ENCODE measurements around the gene SLC6A3.
A peak's percentile ranks its signal among the peaks of the same experiment; 100 is the strongest.

SLC6A3 gene

DNA sequence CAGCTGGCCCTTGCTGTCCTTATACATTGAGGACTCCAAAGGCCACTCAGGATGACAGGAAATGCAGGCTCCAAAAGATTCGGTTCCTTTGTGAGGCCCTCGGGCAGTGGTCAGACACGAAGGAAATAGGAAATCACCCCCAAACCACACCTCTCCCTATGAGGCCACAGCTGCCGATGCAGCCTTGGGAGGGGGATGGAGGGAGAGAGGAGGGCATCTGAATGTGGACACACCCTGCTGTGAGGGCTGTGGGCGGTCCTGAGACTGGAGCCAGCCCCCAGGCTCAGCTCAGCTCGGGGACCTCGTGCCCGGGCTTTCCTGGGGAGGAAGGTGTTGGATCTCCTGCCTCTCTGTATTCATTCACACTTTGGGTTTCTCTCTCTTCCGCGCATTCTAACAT is 97.7 kb downstream of the SLC6A3 start:
- H3K9me3 Mint-ChIP-seq: no peaks in the 10 kb centered on the region
- no peak overlapping the region for H3K27ac Mint-ChIP-seq
- H3K27me3 Mint-ChIP-seq: peaks cover 8% of the 10 kb centered on the region
- H3K4me1 Mint-ChIP-seq (ENCODE audit: low read depth): peaks cover 24% of the 10 kb centered on the region
- intact Hi-C loops (cut with micrococcal nuclease): no loop called here
- no peak overlapping the region for H3K4me3 Mint-ChIP-seq
- peaks cover 17% of the 10 kb centered on the region for H3K36me3 Mint-ChIP-seq (ENCODE audit: low read depth)

DNA sequence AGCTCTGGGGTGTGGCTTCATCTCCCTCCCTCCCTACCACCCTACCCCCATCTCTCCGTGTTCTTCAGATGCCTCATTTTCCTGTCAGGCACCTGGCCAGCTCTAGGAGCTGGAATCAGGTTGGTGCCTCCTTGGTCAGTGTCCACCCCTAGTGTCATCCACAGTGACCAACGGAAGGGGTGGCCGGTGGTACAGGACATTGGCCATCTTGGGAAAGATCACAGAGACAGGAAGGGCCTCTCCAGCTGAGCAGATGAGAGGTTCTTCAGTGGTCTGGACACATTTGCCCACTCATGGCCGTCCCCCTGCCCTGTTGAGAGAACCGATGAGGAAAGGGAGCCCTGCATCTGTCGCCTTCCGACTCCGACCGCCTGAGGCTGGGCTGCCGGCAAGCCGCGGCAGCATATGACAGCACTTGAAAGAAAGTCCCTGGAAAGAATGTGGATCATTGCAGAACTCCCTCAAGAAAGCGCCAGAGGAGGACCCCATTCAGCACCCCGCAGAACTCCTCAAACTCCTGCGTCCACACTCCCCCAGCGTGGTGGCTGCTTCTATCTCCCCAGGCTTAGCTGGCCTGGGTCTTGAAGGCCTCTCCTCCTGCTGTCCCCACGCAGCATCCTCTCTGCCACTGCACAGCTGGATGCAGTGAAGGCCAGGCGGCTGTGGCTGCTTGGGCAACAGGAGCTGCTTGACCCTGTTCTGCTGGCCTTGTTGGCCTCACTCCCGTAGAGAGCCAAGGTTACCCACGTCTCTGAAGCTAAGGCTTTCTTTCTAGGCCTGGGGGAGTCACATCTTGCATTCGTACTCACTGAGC is 98.4 kb downstream of the SLC6A3 start:
- Mint-ChIP-seq H3K27ac (peak overlapping the region; percentile 77), H3K4me1 (ENCODE audit: low read depth) (peaks cover 24% of the 10 kb centered on the region), H3K4me3 (no peak overlapping the region), H3K9me3 (no peaks in the 10 kb centered on the region), H3K27me3 (peaks cover 5% of the 10 kb centered on the region), H3K36me3 (ENCODE audit: low read depth) (peaks cover 25% of the 10 kb centered on the region)
- intact Hi-C loops (cut with micrococcal nuclease): no loop called here

DNA sequence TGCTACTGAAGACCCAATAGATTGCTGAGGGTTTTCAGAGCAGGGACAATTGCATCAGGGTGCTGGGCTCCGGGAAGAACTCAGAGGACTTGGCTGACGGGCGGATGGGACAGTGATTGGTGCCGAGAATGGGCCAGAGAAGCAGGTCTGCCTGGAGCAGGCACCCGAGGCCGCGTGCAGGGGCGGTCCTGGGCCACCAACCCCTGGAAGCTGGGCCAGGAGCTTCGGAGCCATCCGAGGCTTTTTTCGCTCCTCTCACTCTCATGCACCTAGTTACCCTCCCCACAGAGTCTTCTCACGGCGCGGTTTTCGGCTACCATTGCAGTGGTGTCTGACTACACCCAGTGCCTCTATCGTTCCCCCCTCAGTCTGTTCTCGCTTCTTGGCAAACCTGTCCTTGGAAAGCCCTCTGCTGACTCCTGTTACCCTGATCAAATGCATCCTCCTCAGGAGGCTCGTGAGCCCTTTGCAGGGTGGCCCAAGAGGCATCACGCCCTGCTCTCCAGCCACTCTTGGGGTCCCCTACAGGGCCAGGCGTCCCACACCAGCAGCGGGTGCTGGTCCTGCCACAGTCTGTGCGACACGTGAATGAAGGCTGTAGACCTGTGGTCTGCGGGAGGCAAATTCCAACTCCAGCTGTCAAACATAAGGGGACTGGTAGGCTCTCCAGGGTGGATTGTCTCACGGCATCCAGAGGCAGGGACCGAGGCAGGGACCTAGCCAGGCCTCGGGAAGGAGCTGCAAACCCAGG is 99.2 kb downstream of the SLC6A3 start:
- peak overlapping the region; percentile 81 for H3K4me3 Mint-ChIP-seq
- peaks cover 24% of the 10 kb centered on the region for H3K4me1 Mint-ChIP-seq (ENCODE audit: low read depth)
- peaks cover 2% of the 10 kb centered on the region for H3K27me3 Mint-ChIP-seq
- H3K9me3 Mint-ChIP-seq: no peaks in the 10 kb centered on the region
- intact Hi-C loops (cut with micrococcal nuclease): no loop called here
- peak overlapping the region; percentile 77 for H3K27ac Mint-ChIP-seq
- peaks cover 33% of the 10 kb centered on the region for H3K36me3 Mint-ChIP-seq (ENCODE audit: low read depth)

DNA sequence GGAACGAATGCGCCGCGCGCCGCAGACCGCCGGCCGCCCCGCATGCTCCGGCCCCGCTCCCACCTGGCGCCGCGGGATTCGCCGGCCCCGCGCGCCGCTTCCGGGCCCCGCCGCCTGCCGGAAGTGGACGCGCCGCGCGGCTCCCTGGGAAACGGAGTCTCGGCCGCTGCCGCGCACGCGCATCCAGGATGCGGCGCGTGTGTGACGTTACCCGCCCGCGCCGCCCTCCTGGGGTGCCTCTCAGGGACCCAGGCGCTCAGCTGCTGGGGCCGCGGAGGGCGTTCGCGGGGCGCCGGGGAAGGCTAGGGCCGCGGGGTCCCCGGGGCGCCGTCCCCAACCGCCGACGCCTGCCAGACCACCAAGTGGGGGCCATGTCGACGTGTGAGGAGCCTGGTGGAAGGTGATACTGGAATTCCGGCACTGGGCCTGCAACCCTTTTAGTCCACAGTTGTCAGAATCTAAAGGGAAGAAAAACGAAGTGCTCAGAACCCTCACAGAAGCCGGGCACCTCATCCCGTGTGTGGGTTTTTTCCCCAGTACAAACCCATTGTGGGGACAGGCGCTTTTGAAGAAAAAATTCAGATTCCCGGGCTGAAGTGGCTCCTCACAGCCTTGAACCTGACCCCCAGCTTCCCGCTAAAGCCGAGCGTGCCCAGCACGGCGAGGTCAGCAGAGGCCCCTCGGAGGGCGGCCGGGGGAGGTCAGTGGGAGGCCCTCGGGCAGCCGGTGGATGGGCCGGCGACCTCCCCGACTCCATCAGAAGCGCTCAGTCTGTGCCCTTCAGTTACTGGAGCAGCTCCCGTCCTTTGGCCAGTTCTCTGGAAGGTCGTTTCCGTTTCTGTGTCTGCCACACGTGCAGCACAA is 100.0 kb downstream of the SLC6A3 start, which contains the start of gene CLPTM1L:
Gene CLPTM1L (minus strand): TSS at position 125 of the 864 bp plus-strand sequence. CDS start 258 bp downstream, outside the sequence.
- H3K27me3 Mint-ChIP-seq: peaks cover 2% of the 10 kb centered on the region
- H3K4me1 Mint-ChIP-seq (ENCODE audit: low read depth): peaks cover 24% of the 10 kb centered on the region
- peak within 1 kb of the TSS; percentile 85 for H3K4me3 Mint-ChIP-seq
- H3K27ac Mint-ChIP-seq: peak within 1 kb of the TSS; percentile 77
- peaks cover 41% of the 10 kb centered on the region for H3K36me3 Mint-ChIP-seq (ENCODE audit: low read depth)
- H3K9me3 Mint-ChIP-seq: no peaks in the 10 kb centered on the region
- intact Hi-C loops (cut with micrococcal nuclease): no loop called here

DNA sequence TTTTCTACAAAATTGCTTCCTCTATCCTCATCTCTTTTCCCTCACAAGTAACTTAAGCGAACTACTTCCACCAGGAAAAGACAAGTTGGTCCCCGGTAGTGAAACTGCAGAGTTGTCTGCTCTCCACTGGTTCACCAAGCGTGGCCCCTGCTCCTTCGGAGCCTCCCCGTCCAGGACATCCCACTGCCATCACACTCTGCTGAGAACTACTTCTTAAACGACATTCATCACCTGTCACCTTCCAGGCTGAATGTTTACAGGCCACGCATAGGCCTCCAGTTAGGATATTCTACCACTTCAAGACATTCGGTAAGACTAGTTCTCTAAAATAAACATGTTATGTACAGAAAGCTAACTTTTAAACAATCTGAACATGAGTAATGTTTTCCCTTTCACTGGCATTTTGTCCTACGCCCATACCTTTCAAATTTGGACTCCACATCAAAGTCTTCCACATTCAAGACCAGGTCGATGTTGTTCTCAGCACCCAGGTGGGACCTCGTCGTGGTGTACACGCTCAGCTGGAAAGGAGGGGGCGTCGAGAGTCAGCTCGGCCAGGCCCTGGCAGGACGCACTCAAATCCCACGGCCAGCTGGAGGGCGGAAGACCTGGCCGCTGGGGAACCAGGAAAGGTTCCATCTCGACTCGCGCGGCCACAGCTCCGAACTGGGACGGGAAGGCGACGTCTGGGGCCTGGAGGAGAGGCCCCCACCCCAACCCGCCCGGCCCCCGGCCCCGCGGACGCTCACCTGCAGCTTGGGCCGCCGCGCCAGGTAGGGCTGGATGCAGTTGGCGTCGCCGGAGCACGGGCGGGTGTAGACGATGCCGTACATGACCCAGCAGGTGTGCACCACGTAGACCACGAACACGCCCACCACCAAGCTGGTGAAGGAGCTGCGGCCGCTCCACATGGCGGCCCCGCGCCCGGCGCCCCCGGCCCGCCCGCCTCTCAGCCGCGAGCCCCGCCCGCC is 101.0 kb downstream of the SLC6A3 start:
- Mint-ChIP-seq H3K4me3 (peak overlapping the region; percentile 85), H3K27me3 (peaks cover 2% of the 10 kb centered on the region), H3K27ac (peak overlapping the region; percentile 73), H3K36me3 (ENCODE audit: low read depth) (peaks cover 47% of the 10 kb centered on the region), H3K4me1 (ENCODE audit: low read depth) (peaks cover 24% of the 10 kb centered on the region), H3K9me3 (no peaks in the 10 kb centered on the region)
- intact Hi-C loops (cut with micrococcal nuclease): no loop called here

DNA sequence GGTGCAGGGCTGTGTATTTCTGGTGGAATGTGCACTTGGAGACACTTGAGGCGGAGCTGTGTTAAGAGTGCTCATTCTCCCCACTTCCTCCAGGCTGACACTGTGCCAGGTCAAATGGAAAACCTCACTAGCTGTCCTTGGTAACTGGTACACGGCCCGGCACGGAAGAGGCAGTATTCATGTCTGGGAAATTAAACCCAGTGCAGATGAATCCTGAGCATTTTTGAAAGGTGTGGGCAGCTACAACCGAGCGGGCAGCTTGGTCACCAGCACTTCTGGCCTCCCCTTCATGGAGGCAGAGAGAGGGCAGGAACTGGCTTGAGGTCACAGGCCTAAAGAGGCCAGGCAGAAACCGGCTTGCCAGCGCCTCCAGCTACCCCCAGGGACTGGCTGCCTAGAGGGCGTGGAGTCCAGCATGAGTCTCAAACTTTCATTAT is 101.9 kb downstream of the SLC6A3 start:
- intact Hi-C loops (cut with micrococcal nuclease): no loop called here
- Mint-ChIP-seq H3K27me3 (no peaks in the 10 kb centered on the region), H3K27ac (no peak overlapping the region), H3K9me3 (no peaks in the 10 kb centered on the region), H3K4me3 (no peak overlapping the region), H3K36me3 (ENCODE audit: low read depth) (peaks cover 55% of the 10 kb centered on the region), H3K4me1 (ENCODE audit: low read depth) (peaks cover 24% of the 10 kb centered on the region)
